Measurements from ENCODE around the gene MRPL28.

GRCh38 chr16:324451-325334, 45.6 kb downstream of the MRPL28 start:
- TF ChIP-seq, protein P1, sequence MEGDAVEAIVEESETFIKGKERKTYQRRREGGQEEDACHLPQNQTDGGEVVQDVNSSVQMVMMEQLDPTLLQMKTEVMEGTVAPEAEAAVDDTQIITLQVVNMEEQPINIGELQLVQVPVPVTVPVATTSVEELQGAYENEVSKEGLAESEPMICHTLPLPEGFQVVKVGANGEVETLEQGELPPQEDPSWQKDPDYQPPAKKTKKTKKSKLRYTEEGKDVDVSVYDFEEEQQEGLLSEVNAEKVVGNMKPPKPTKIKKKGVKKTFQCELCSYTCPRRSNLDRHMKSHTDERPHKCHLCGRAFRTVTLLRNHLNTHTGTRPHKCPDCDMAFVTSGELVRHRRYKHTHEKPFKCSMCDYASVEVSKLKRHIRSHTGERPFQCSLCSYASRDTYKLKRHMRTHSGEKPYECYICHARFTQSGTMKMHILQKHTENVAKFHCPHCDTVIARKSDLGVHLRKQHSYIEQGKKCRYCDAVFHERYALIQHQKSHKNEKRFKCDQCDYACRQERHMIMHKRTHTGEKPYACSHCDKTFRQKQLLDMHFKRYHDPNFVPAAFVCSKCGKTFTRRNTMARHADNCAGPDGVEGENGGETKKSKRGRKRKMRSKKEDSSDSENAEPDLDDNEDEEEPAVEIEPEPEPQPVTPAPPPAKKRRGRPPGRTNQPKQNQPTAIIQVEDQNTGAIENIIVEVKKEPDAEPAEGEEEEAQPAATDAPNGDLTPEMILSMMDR (IDR thresholded peaks at IDR 0.05; ENCODE audit: borderline replicate concordance, extremely low read depth, low read length, poor library complexity, severe bottlenecking): no peak
- TF ChIP-seq EZH2 (IDR thresholded peaks at IDR 0.05; ENCODE audit: borderline replicate concordance, low read depth, low read length, severe bottlenecking): no peak

Data from DND-41 (cell line).